ENCODE measurements around the gene THOC3. TPM values are rescaled to one million over a fixed set of nuclear protein-coding genes. Genes with fewer than 3 reads are reported as not detected.
"Not testable (repeated sequence)": the region's sequence is repeated elsewhere in the genome, so short reads cannot be mapped to it uniquely, and the experiment has no call there.

The THOC3 gene
- total RNA-seq, 2 donors from 2014 or later, result 66.7 to 111 TPM

DNA sequence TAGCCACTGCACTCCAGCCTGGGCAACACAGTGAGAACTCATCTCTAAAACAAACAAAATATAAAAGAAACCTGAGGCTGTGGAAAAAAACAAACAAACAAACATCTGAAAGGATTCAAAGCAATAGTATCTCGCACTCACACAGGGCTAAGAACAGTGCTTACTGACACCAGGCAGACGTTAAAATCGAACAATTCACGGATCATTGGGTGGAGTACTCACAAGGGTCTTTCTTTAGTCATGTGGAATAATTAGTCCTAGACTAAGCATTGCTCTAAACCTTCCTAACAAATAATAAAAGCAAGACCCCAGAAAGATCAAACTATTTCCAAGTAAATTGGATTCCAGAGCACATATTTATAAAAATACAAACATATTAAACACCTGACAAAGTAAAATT, 43.0 kb downstream of the THOC3 start:
- not testable (repeated sequence) for H3K9ac ChIP-seq (ENCODE audit: extremely low read depth, low read length, poor library complexity, severe bottlenecking); H3K36me3 ChIP-seq (ENCODE audit: control insufficient read depth, insufficient read depth, low read length); H3K36me3 Mint-ChIP-seq (ENCODE audit: low read depth); H3K4me1 ChIP-seq (ENCODE audit: control insufficient read depth, insufficient read depth, low read length); H3K27ac ChIP-seq (ENCODE audit: low read depth, low read length); H3K4me3 Mint-ChIP-seq; H3K4me1 Mint-ChIP-seq; H3K9me3 Mint-ChIP-seq; H3K9me3 ChIP-seq (ENCODE audit: control insufficient read depth, low read length); H3K27ac Mint-ChIP-seq; H3K27me3 ChIP-seq (ENCODE audit: control insufficient read depth, insufficient read depth, low read length, poor library complexity, severe bottlenecking); H3K4me3 ChIP-seq (ENCODE audit: low read length); H3K27me3 Mint-ChIP-seq (ENCODE audit: insufficient read depth)
- 96 to 97% methylated on average over 4 of the region's 4 CpGs for WGBS, 2 experiments (ENCODE audit: insufficient coverage in 1 of 2, insufficient read length in 1 of 2)
- DNase-seq, result peak; percentile 7

DNA sequence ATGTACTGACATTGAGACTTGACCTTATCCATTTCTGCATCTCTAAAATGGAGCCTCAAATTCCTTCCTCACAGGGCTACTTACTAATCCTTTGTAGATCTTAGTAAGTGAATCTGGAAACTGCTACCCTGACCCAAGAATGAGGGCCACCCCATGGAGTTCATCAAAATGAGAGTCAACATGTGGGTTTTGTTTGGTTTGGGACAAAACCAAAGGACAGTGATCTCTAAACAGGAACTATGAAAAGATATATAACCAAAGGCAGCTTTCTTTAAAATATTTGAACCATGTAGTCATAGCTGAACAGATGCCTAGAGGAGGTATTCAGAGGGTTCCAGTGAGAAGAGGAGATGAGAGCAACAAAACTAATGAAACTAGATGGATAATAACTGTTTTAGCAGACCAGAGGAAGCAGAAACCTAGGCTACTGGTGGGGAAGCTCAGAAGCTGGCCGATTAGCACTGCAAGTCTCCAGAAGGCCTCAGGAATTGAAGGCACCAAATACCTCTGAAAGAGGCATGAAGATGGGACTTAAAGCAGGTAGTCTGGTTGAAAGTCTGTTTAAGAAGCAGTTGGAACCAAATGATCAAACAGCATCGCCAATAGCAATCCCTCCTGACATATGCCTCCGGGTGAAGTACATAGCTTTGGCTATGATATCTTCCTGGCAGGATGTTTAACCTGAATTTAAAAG, 45.8 kb downstream of the THOC3 start:
- Mint-ChIP-seq H3K36me3 (ENCODE audit: low read depth) (peaks cover 10% of the 10 kb centered on the region), H3K4me3 (no peak overlapping the region), H3K27me3 (ENCODE audit: insufficient read depth) (no peaks in the 10 kb centered on the region), H3K4me1 (no peaks in the 10 kb centered on the region), H3K27ac (no peak overlapping the region), H3K9me3 (no peaks in the 10 kb centered on the region)
- TF ChIP-seq, protein P1, sequence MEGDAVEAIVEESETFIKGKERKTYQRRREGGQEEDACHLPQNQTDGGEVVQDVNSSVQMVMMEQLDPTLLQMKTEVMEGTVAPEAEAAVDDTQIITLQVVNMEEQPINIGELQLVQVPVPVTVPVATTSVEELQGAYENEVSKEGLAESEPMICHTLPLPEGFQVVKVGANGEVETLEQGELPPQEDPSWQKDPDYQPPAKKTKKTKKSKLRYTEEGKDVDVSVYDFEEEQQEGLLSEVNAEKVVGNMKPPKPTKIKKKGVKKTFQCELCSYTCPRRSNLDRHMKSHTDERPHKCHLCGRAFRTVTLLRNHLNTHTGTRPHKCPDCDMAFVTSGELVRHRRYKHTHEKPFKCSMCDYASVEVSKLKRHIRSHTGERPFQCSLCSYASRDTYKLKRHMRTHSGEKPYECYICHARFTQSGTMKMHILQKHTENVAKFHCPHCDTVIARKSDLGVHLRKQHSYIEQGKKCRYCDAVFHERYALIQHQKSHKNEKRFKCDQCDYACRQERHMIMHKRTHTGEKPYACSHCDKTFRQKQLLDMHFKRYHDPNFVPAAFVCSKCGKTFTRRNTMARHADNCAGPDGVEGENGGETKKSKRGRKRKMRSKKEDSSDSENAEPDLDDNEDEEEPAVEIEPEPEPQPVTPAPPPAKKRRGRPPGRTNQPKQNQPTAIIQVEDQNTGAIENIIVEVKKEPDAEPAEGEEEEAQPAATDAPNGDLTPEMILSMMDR (conservative IDR thresholded peaks at IDR 0.05), result no peak
- no peak overlapping the region for H3K27ac ChIP-seq (ENCODE audit: low read depth, low read length)
- H3K9ac ChIP-seq (ENCODE audit: extremely low read depth, low read length, poor library complexity, severe bottlenecking), result no peak overlapping the region
- no peak for DNase-seq
- H3K27me3 ChIP-seq (ENCODE audit: control insufficient read depth, insufficient read depth, low read length, poor library complexity, severe bottlenecking), result no peaks in the 10 kb centered on the region
- H3K9me3 ChIP-seq (ENCODE audit: control insufficient read depth, low read length), result no peaks in the 10 kb centered on the region
- no peaks in the 10 kb centered on the region for H3K4me1 ChIP-seq (ENCODE audit: control insufficient read depth, insufficient read depth, low read length)
- no peaks in the 10 kb centered on the region for H3K36me3 ChIP-seq (ENCODE audit: control insufficient read depth, insufficient read depth, low read length)
- 90 to 91% methylated on average over 3 of the region's 3 CpGs for WGBS, 2 experiments (ENCODE audit: insufficient coverage in 1 of 2, insufficient read length in 1 of 2)
- no peak overlapping the region for H3K4me3 ChIP-seq (ENCODE audit: low read length)

DNA sequence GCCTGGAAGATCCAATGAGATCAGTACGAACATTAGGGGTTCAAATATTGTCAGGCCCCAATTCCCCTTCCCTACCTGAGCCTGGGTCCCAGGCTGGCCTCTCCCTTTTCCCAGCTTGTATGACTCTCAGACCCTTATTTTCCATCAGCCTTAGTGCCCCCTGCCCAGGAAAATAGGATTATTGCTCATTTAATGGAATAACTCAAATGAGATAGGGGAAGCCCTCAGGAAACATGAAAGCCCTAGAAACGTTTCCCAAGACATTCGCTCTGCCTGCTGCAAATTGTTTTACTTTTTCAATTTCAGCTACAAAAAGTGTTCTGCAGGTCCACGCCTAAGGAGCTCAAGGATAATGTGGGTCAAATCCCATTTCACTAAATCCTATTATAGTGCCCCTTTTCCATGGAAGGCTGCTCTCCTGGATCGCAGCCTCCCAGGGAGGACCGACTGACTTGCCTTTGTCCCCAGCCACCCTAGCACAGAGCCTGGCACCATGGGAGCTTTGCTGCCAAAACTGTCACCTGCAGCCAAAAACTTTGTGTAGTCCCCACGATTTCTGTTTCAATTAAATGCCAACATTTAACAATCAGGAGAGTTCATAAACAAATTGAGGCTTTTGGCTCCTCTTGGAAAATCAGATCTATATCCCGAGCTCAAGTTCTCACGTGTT, 46.9 kb downstream of the THOC3 start:
- Histone ChIP-seq H3K36me3 (ENCODE audit: control insufficient read depth, insufficient read depth, low read length) (peaks cover 3% of the 10 kb centered on the region), H3K4me3 (ENCODE audit: low read length) (no peak overlapping the region), H3K27ac (ENCODE audit: low read depth, low read length) (no peak overlapping the region), H3K27me3 (ENCODE audit: control insufficient read depth, insufficient read depth, low read length, poor library complexity, severe bottlenecking) (no peaks in the 10 kb centered on the region), H3K4me1 (ENCODE audit: control insufficient read depth, insufficient read depth, low read length) (no peaks in the 10 kb centered on the region), H3K9me3 (ENCODE audit: control insufficient read depth, low read length) (no peaks in the 10 kb centered on the region), H3K9ac (ENCODE audit: extremely low read depth, low read length, poor library complexity, severe bottlenecking) (no peak overlapping the region)
- TF ChIP-seq, protein P1 (conservative IDR thresholded peaks at IDR 0.05), result no peak
- H3K4me1 Mint-ChIP-seq, result no peaks in the 10 kb centered on the region
- H3K9me3 Mint-ChIP-seq, result no peaks in the 10 kb centered on the region
- no peak overlapping the region for H3K4me3 Mint-ChIP-seq
- H3K27me3 Mint-ChIP-seq (ENCODE audit: insufficient read depth), result no peaks in the 10 kb centered on the region
- WGBS, 2 experiments (ENCODE audit: insufficient coverage in 1 of 2, insufficient read length in 1 of 2), result 90 to 92% methylated on average over 9 of the region's 9 CpGs
- H3K36me3 Mint-ChIP-seq (ENCODE audit: low read depth), result peaks cover 16% of the 10 kb centered on the region
- peak; percentile 42 for DNase-seq
- no peak overlapping the region for H3K27ac Mint-ChIP-seq

All from endodermal cell (in vitro differentiated cells).